Measurements from ENCODE around the gene KCNN2. TPM values are rescaled to one million over a fixed set of nuclear protein-coding genes. Genes with fewer than 3 reads are reported as not detected.
A peak's percentile ranks its signal among the peaks of the same experiment; 100 is the strongest.

KCNN2 gene
- total and polyA plus RNA-seq, 2 experiments from 2014 or later: not detected

DNA sequence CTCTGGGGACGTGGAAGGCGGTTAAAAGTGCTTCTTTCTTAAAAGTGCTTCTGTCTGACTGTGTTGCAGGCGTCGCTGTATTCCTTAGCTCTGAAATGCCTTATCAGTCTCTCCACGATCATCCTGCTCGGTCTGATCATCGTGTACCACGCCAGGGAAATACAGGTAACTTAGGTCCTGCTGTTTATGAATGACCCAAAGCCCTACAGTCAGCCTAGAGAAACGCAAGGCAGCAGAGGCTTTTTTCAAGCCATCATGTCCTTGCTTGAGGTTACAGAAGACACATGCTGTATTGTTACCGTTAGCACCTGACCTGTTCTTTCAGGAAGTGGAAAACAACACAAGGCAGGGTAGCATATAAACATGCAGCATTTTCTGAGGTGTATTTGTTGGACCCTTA is 2.0 kb downstream of the KCNN2 start:
- Histone ChIP-seq H3K4me3 (no peak overlapping the region), H3K27me3 (replicated peaks; ENCODE audit: insufficient read depth) (peaks cover 54% of the 10 kb centered on the region), H2AFZ (no peak overlapping the region), H3K9ac (no peak overlapping the region), H4K20me1 (ENCODE audit: insufficient read depth) (no peaks in the 10 kb centered on the region), H3F3A (ENCODE audit: insufficient read depth) (no peaks in the 10 kb centered on the region), H3K36me3 (ENCODE audit: low read depth) (no peaks in the 10 kb centered on the region), H3K4me2 (ENCODE audit: unreplicated experiment) (no peak overlapping the region), H3K27ac (no peak overlapping the region), H3K4me1 (ENCODE audit: insufficient read depth) (no peaks in the 10 kb centered on the region), H3K9me3 (ENCODE audit: low read depth) (no peaks in the 10 kb centered on the region), H3K79me2 (ENCODE audit: insufficient read depth) (no peaks in the 10 kb centered on the region), H3K9me2 (ENCODE audit: insufficient read depth) (no peaks in the 10 kb centered on the region)
- TF ChIP-seq EZH2phosphoT487 (IDR thresholded peaks at IDR 0.05; ENCODE audit: insufficient read depth, low read depth) (no peak), EZH2 (IDR thresholded peaks at IDR 0.05; ENCODE audit: insufficient read depth, poor library complexity, severe bottlenecking) (no peak)
- WGBS, 2 experiments (ENCODE audit: low coverage in 1 of 2, low lambda C conversion rate in 2 of 2, missing lambda C conversion rate in 2 of 2): 5 to 6% methylated on average over 10 of the region's 10 CpGs
- in situ Hi-C loops (cut with MboI): no loop called here
- DNase-seq: no peak

DNA sequence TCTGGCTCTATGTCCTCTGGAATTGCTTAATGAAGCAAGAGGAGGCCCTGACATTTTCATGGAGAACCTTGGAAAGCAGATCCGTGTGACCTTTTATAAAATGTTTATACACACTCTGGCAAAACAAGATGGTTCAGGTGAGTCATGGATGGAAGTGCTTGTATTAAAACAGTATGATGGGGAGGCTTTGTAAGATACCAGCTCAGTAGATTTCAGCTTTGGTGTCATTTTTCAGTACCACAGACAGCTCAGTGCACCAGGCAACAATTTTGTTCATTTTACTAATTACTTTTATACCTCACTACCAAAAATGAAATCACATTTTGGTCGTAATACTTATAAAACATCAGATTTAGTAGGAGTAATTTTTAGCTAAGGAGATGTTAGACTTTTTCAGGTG is 5.2 kb downstream of the KCNN2 start:
- Histone ChIP-seq H3F3A (ENCODE audit: insufficient read depth) (no peaks in the 10 kb centered on the region), H3K4me1 (ENCODE audit: insufficient read depth) (no peaks in the 10 kb centered on the region), H3K36me3 (ENCODE audit: low read depth) (no peaks in the 10 kb centered on the region), H2AFZ (no peak overlapping the region), H4K20me1 (ENCODE audit: insufficient read depth) (no peaks in the 10 kb centered on the region), H3K4me2 (ENCODE audit: unreplicated experiment) (no peak overlapping the region), H3K27me3 (replicated peaks; ENCODE audit: insufficient read depth) (peaks cover 28% of the 10 kb centered on the region), H3K27ac (no peak overlapping the region), H3K4me3 (no peak overlapping the region), H3K9me2 (ENCODE audit: insufficient read depth) (no peaks in the 10 kb centered on the region), H3K9me3 (ENCODE audit: low read depth) (no peaks in the 10 kb centered on the region), H3K79me2 (ENCODE audit: insufficient read depth) (no peaks in the 10 kb centered on the region), H3K9ac (no peak overlapping the region)
- DNase-seq: peak; percentile 20
- TF ChIP-seq EZH2 (IDR thresholded peaks at IDR 0.05; ENCODE audit: insufficient read depth, poor library complexity, severe bottlenecking) (no peak), EZH2phosphoT487 (IDR thresholded peaks at IDR 0.05; ENCODE audit: insufficient read depth, low read depth) (no peak)
- in situ Hi-C loops (cut with MboI): no loop called here
- 17 to 24% methylated on average over 2 of the region's 2 CpGs for WGBS, 2 experiments (ENCODE audit: low coverage in 1 of 2, low lambda C conversion rate in 2 of 2, missing lambda C conversion rate in 2 of 2)

DNA sequence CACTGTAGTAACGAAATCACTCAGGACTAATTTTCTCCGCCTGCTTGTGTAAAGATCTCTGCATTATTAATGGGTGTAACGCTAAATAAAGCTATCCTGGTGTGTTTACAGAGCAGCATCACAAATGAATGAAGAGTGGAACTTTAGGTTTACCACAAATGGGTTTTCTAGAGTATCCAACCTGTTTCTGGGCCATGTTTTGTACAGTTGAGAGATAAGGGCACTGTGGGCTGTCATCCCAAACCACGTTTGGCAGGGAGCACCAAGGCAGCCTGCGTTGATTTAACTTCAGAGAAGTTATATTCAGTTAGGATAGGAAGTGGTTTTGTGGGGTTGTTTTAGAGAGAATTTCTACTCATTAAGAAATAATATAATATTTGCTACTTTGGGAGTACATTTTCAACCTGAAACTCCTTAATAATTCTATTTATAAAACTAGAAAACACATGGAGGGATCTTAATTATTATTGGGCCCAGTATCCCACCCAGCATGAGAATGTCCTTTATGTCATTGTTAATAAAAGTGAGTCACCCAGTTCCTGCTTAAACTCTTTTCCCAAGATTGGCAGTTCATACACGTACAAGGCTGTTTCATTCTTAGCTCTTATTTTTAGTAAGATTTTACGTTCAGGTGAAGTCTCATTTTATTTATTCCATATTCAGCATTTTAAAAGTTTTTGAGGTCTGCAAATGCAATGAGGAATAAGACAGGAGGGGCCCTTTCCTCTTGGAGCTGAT is 8.0 kb downstream of the KCNN2 start:
- no peak overlapping the region for H3K27ac ChIP-seq
- no peak for DNase-seq
- H3K27me3 ChIP-seq (replicated peaks; ENCODE audit: insufficient read depth): peaks cover 9% of the 10 kb centered on the region
- no peak overlapping the region for H3K4me2 ChIP-seq (ENCODE audit: unreplicated experiment)
- no peaks in the 10 kb centered on the region for H3F3A ChIP-seq (ENCODE audit: insufficient read depth)
- no peaks in the 10 kb centered on the region for H3K4me1 ChIP-seq (ENCODE audit: insufficient read depth)
- H3K9ac ChIP-seq: no peak overlapping the region
- H3K36me3 ChIP-seq (ENCODE audit: low read depth): no peaks in the 10 kb centered on the region
- in situ Hi-C loops (cut with MboI): no loop called here
- no peak overlapping the region for H3K4me3 ChIP-seq
- TF ChIP-seq EZH2 (IDR thresholded peaks at IDR 0.05; ENCODE audit: insufficient read depth, poor library complexity, severe bottlenecking) (no peak), EZH2phosphoT487 (IDR thresholded peaks at IDR 0.05; ENCODE audit: insufficient read depth, low read depth) (no peak)
- H2AFZ ChIP-seq: no peak overlapping the region
- H4K20me1 ChIP-seq (ENCODE audit: insufficient read depth): no peaks in the 10 kb centered on the region
- H3K9me2 ChIP-seq (ENCODE audit: insufficient read depth): no peaks in the 10 kb centered on the region
- H3K79me2 ChIP-seq (ENCODE audit: insufficient read depth): no peaks in the 10 kb centered on the region
- 20 to 25% methylated on average over 7 of the region's 7 CpGs for WGBS, 2 experiments (ENCODE audit: low coverage in 1 of 2, low lambda C conversion rate in 2 of 2, missing lambda C conversion rate in 2 of 2)
- no peaks in the 10 kb centered on the region for H3K9me3 ChIP-seq (ENCODE audit: low read depth)

DNA sequence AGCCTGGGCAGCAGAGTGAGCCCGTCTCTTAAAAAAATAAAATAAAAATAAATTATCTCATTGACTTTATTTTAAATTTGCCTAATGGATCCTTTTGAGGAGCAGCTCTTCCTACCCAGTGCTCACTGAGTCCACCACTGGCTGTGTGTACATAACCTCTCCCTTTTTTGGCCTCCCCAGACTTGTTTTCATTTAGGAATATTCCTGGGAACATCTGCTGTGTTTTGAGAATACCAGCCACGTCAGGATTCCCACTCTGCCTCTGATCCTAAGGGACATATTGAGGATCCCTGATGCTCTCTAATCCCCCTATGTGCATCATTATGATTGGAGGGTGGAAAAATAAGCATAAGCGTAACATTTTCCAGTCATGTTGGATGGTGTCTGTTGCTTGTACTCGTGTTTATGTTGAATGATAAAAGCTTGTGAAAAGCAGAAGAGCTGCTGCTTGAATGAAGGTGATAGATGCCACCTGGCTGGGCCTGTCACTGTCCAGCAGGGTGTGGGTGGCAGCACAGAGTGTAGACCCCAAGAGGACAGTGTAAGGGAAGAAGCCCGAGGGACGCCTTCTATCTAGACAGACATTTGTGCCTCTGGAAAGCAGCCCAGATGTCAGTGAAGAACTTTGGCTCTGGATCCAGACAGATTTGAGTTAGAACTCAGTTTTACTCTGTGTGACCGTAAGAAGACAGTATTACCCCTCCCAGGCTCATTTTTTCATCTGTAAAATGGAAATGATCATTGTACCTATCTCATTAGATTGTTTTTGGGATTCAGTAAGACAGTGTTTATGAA is 15.4 kb downstream of the KCNN2 start:
- H3K4me3 ChIP-seq: no peak overlapping the region

More for the DNA sequence above, 15.4 kb downstream of the KCNN2 start:
- no peaks in the 10 kb centered on the region for H3K9me3 ChIP-seq (ENCODE audit: low read depth)
- in situ Hi-C loops (cut with MboI): no loop called here
- H3K9ac ChIP-seq: no peak overlapping the region
- H3K27ac ChIP-seq: no peak overlapping the region
- TF ChIP-seq EZH2 (IDR thresholded peaks at IDR 0.05; ENCODE audit: insufficient read depth, poor library complexity, severe bottlenecking) (no peak), EZH2phosphoT487 (IDR thresholded peaks at IDR 0.05; ENCODE audit: insufficient read depth, low read depth) (no peak)
- H4K20me1 ChIP-seq (ENCODE audit: insufficient read depth): no peaks in the 10 kb centered on the region
- H3K9me2 ChIP-seq (ENCODE audit: insufficient read depth): no peaks in the 10 kb centered on the region
- no peak overlapping the region for H2AFZ ChIP-seq
- no peak overlapping the region for H3K4me2 ChIP-seq (ENCODE audit: unreplicated experiment)
- H3K36me3 ChIP-seq (ENCODE audit: low read depth): no peaks in the 10 kb centered on the region
- no peaks in the 10 kb centered on the region for H3K27me3 ChIP-seq (replicated peaks; ENCODE audit: insufficient read depth)
- WGBS, 2 experiments (ENCODE audit: low coverage in 1 of 2, low lambda C conversion rate in 2 of 2, missing lambda C conversion rate in 2 of 2): 10 to 12% methylated on average over 7 of the region's 7 CpGs
- no peak for DNase-seq
- no peaks in the 10 kb centered on the region for H3K79me2 ChIP-seq (ENCODE audit: insufficient read depth)
- H3K4me1 ChIP-seq (ENCODE audit: insufficient read depth): no peaks in the 10 kb centered on the region
- H3F3A ChIP-seq (ENCODE audit: insufficient read depth): no peaks in the 10 kb centered on the region

Measured in GM23248 (cell line).